ENCODE measurements around the gene MORN1. TPM values are rescaled to one million over a fixed set of nuclear protein-coding genes. Genes with fewer than 3 reads are reported as not detected.

The MORN1 gene
- total and polyA plus RNA-seq, 2 of the 4 experiments (the other 2 are of a cell fraction), result 3.0 to 4.2 TPM

GRCh38 chr1:2368053-2368744 lies 23.2 kb downstream of the MORN1 start:
- no peak overlapping the region for H4K8ac ChIP-seq (ENCODE audit: low read depth in 2 of 2, low read length in 2 of 2)
- POLR2A ChIA-PET (ENCODE audit: unreplicated experiment), result no interaction called here
- intact Hi-C loops (cut with micrococcal nuclease) (no loop called here), dilution Hi-C loops (cut with HindIII; ENCODE audit: low sequenced_read_pairs, unreplicated experiment) (no loop called here), in situ Hi-C loops (cut with MboI; ENCODE audit: low sequenced_read_pairs) (loop anchor here (25.0 kb wide), 1 partner anchor 406 kb away; no protein-coding TSS in a partner anchor)
- H2AFZ ChIP-seq (replicated peaks; ENCODE audit: low read length, poor library complexity), result no peak overlapping the region
- DNase-seq (no peak), ATAC-seq (ENCODE audit: low read depth) (no peak)
- no peaks in the 10 kb centered on the region for H3K79me1 ChIP-seq (ENCODE audit: low read depth in 1 of 2, low read length in 2 of 2)
- H3K9me3 ChIP-seq (ENCODE audit: control insufficient read depth, insufficient read depth, low read length), result no peaks in the 10 kb centered on the region
- no peak overlapping the region for H4K91ac ChIP-seq (ENCODE audit: insufficient read depth, low read depth, low read length)
- no peaks in the 10 kb centered on the region for H3K4me1 ChIP-seq (ENCODE audit: control insufficient read depth, insufficient read depth, low read length)
- no peaks in the 10 kb centered on the region for H3K27me3 ChIP-seq (ENCODE audit: control insufficient read depth, insufficient read depth, low read length)
- no peak overlapping the region for H3K4me3 ChIP-seq (ENCODE audit: insufficient read depth, low read depth, low read length)
- H2AK5ac ChIP-seq (ENCODE audit: low read depth, low read length), result no peak overlapping the region
- no peak overlapping the region for H2BK5ac ChIP-seq (ENCODE audit: low read depth, low read length, poor library complexity, severe bottlenecking)
- no peak overlapping the region for H3K18ac ChIP-seq (ENCODE audit: low read depth, low read length)
- TF ChIP-seq FOS (IDR thresholded peaks at IDR 0.05; ENCODE audit: low read depth, low read length), result no peak
- 0 out of 2 replicates have a peak, but pooled peaks have one; percentile 5 for TF ChIP-seq CEBPB (IDR thresholded peaks at IDR 0.05; ENCODE audit: low read depth, low read length)
- H3K9ac ChIP-seq (ENCODE audit: low read depth, low read length), result no peak overlapping the region
- no peak overlapping the region for H2AK9ac ChIP-seq (replicated peaks; ENCODE audit: low read depth, low read length, poor library complexity)
- H2BK20ac ChIP-seq (ENCODE audit: low read depth, low read length), result no peak overlapping the region
- no peak overlapping the region for H2BK15ac ChIP-seq (ENCODE audit: low read depth, low read length)
- BruUV-seq (replicated peaks), result TSS peak; percentile 22
- no peaks in the 10 kb centered on the region for H3K9me1 ChIP-seq (ENCODE audit: insufficient read depth, low read length)
- no peaks in the 10 kb centered on the region for H3K36me3 ChIP-seq (ENCODE audit: control insufficient read depth, insufficient read depth, low read length)
- no peak overlapping the region for H3K56ac ChIP-seq (ENCODE audit: extremely low read depth, insufficient read depth, low read length)
- H4K20me1 ChIP-seq (ENCODE audit: insufficient read depth, low read length), result no peaks in the 10 kb centered on the region
- no peak overlapping the region for H3K14ac ChIP-seq (replicated peaks; ENCODE audit: low read depth, low read length)
- no peak overlapping the region for H3K4ac ChIP-seq (ENCODE audit: low read depth, low read length)
- no peak overlapping the region for H3K23ac ChIP-seq (ENCODE audit: low read depth, low read length)
- no peak overlapping the region for H4K5ac ChIP-seq (ENCODE audit: low read depth, low read length)
- 90% methylated on average over 2 of the region's 8 CpGs; no CpG with 5 or more reads in 1 of the 2 experiments for WGBS, 2 experiments (ENCODE audit: extremely low coverage in 2 of 2, insufficient read length in 1 of 2)
- CTCF ChIA-PET, result interaction anchor here (0.6 kb wide), 1 partner anchor 17 kb away, joined by 3 read pairs; no protein-coding TSS in a partner anchor
- H3K4me2 ChIP-seq (ENCODE audit: low read depth, low read length), result no peak overlapping the region
- H2BK120ac ChIP-seq (ENCODE audit: low read depth, low read length), result no peak overlapping the region
- no peak overlapping the region for H3K27ac ChIP-seq (ENCODE audit: insufficient read depth, low read length)

All from IMR-90 (cell line).